ENCODE measurements around the gene FGF23.
"Not testable (repeated sequence)": the region's sequence is repeated elsewhere in the genome, so short reads cannot be mapped to it uniquely, and the experiment has no call there.

The FGF23 gene

DNA sequence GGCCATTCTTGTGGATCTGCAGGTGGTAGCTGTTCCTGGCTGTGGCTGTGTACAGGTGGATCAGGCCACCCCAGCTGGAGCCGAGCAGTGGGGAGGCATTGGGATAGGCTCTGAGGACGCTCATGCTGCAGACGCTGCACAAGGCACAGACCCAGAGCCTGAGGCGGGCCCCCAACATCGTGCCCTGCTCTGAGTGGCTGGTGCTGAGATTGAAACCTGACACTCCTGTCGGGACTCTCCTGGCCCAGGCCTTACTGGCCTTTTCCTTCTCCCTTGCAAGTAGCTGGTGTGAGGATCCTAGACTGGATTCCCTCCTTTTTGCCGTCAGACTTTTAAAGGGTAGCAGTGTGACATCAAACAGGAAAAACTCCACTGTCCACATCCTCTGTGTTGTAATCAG is at the start of gene FGF23:
Gene FGF23, minus strand, starts transcription at position 308 of the 400 bp plus-strand sequence. Its CDS starts 130 bp downstream, at position 178.
- DNase-seq = no peak

DNA sequence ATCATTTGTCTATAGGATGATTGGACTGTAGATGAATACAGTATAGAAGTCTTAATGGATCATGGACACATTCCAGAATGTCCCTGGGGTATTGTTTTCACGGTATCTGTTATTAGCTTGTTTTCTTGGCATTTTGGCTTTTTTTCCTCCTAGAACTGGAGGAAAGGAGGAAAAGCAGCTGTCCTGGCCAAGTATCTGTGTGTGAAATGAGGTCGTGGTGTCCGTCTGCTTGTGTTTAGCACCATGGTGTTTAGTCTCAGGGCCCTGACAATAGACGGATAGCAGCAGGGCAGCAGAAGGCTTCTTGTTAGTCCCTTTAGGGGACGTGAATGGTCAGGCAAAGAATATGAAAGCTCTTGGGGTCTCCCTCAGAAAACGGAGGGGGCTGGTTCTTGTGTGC is 44.9 kb upstream of the FGF23 start:
- no peak for DNase-seq

DNA sequence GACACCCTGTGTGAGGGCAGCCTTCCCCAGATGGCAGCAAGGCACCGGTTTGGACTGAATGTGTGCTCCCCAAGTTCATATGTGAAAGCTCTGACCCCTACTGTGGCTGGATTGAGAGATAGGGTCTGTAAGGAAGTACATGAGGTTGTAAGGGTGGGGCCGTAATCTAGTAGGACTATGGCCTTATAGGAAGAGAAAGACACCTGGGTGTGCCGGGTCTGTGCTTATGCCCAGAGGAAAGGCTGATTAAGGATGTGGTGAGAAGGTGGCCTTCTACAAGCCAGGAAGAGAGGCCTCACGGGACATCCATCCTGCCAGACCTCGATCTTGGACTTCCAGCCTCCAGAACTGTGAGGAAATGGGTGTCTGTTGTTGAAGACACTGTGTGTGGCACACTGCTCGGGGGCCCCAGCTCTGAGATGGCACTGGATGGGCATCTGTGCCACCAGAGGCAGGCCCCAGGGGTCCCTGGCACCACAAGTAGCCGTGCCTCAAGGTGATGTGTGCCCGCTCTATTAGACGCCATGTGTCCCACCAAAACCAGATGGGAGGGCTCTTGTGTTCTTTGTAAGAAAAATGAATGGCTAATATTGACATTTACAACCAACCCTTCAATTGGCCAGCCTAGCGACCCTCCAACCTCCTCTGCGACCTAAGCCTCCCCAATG is 44.1 kb upstream of the FGF23 start:
- no peak for DNase-seq

DNA sequence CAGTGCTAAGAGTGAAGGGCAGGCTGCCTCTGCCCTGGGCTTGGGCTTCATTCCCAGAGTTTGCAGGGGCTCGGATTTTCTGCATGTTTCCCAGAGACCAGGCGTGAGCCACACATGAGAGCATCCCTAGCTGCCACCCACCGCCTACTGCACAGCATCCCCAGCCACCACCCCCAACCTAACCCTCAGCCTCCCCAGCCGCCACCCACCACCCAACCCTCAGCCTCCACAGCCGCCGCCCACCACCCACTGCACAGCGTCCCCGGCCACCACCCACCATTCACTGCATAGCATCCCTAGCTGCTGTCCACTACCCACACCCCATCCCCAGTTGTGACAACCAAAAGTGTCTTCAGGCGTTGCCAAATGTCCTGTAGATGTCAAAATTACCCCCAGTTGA is 43.5 kb upstream of the FGF23 start:
- DNase-seq = no peak

DNA sequence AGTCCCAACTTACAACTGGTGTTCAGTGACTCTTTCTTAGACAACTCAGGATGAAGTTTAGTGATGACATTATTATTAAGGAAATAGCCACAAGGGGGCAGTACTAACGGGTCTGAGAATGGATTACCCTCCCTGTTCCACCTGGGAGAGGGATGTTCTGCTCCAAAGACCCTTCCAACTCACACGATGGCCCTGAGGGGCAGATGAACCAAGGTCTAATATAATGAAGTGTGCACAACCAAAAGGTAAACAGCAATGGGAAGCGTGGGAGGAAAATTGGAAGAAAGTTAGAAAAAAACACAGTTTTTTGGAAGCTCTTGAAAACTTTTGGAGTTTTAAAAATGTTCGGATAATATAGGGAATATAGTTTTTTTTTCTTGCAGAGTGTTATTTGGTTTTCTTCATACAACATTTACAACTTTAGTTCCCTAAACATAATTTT is 42.1 kb upstream of the FGF23 start:
- DNase-seq = peak; percentile 60

DNA sequence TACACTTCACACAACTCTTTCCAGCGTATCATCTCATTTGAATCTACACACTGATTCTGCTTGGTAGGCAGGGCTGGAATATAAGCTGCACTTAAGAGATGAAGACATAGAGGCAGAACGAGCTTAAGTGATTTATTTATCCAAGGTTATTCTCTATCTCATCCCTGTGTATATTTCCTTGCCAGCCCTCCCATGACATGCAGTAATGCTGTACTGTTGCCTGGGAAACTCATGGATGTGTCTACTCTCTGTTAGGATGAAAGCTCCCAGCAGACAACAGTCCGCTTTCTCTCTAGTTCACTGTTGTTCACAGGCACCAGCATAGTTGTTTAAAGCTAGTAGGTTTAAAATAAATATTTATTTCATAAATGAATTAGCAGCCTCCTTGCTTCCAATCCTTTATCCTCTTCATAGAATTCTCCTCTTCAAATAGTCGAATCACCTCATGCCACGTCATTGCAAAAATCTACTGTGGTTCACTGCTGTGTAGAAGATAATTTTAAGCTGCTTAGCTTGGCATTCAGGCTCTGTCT is 40.7 kb upstream of the FGF23 start:
- DNase-seq = no peak

DNA sequence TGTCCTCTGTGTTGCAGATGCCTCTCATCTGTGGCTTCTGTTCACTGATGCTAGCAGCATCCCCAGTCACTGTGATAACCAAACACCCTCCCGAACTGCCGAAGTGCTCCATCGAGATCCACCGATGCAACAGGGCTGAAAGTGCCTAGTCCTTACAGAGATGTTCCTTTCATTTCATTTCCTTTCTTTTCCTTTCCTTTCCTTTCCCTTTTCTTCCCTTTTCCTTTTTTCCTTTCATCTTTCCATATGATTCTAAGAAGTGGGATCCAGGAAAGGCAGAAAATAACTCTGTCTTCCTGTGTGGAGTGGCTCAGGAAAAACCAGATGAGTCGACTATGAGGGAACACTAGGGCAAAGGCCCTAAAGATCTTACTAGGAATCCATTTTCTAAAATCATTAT is 39.4 kb upstream of the FGF23 start:
- DNase-seq = no peak

DNA sequence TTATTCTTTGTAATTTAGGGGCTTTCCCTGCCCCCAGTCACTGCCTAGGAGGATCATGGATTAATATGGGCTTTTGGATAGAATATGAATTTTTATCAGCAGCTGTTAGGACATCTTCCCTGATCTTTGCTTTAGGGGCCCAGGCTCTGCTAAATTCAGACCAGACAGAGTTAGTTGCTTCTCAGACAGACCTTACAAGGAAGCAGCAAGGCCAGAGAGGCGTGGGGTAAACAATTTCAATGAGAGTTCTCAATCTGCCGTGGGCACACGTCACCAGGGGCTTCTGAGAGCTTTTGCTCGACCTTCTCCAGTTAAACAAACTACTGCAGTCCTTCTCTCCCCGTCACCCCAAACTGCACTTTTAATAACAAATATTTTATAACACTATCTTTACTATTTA is 38.4 kb upstream of the FGF23 start:
- DNase-seq = no peak

DNA sequence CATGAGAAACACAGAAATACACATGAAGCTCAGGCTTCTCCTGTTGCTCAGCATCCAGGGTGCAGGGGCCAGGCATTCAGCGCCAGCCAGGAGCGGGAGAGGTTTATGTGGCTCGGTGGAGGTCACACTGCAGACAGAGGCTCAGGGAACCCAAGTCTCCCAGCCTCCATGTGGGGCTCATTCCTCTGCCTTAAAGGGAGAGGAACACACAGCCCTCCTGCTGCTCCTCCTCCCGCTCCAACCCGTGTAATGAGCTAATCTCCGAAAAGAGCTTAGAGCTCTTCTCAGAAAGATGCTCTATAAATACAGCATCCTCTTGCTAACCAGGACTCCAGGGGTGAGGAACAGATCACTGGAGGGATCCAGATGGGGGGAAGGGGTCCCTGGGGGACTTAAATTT is 37.9 kb upstream of the FGF23 start:
- DNase-seq = no peak

DNA sequence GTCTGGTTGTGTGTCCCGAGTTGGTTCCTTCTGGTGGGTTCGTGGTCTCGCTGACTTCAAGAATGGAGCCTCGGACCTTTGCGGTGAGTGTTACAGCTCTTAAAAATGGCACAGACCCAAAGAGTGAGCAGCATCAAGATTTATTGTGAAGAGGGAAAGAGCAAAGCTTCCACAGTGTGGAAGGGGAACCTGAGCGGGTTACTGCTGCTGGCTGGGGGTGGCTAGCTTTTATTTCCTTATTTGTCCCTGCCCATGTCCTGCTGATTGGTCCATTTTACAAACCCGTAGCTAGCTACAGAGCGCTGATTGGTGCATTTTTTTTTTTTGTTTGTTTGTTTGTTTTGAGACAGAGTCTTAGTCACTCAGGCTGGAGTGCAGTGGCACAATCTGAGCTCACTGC is 36.8 kb upstream of the FGF23 start:
- no peak for DNase-seq

DNA sequence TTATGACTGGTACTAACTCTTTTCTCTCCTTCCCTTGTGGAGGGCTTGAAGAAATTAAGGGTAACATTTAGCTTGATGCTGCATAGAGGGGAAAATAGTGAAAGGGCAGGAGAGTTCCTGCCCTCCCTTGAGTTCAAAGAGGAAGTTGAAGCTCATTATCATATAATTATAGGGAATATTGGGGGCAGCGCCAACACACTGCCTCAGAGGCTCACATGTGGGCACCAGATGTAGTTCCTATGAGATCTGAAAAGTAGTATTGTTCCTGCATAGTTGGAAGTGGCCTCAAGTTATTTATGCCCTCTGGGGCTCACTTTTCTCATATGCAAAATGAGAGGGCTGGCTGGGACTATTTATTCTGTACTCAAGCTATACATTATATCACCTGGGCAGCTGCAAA is 33.0 kb upstream of the FGF23 start:
- DNase-seq = no peak

DNA sequence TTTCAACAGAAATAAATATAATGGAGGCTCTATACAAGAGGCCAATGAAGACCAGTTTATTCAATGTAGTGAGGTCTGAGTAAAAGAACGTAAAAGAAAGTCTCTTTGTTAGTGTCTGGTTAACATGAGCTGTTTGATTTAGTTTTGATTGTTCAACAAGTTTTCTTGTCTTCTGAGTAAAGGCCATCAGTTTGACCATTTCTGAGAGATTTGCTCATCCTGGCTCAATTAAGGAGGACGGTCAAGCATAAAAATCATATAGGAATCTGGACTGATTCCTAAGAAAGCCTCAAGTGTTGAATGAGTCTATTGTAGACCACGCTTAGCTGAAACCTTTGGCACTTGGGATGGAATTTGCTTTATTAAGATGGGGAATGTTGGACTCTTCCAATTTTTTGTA is 32.5 kb upstream of the FGF23 start:
- DNase-seq = no peak

DNA sequence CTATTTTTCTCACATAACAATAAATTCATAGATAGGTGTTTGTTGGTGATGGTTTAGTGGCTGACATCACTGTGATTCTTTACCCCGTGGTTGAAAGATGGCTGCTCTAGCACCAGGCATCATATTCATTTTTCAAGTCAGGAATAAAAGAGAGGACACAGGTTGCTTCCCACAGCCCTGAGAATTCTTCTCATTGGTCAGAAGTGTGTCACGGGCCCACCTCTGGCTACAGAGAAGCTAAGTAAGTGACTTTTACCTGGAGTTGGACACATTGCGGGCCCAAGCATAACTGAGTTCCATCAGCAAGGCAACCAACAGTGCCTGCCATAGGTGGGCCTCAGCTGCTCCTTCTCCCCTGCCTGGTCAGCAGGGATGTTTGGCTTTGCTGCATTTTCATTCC is 27.6 kb upstream of the FGF23 start:
- no peak for DNase-seq

DNA sequence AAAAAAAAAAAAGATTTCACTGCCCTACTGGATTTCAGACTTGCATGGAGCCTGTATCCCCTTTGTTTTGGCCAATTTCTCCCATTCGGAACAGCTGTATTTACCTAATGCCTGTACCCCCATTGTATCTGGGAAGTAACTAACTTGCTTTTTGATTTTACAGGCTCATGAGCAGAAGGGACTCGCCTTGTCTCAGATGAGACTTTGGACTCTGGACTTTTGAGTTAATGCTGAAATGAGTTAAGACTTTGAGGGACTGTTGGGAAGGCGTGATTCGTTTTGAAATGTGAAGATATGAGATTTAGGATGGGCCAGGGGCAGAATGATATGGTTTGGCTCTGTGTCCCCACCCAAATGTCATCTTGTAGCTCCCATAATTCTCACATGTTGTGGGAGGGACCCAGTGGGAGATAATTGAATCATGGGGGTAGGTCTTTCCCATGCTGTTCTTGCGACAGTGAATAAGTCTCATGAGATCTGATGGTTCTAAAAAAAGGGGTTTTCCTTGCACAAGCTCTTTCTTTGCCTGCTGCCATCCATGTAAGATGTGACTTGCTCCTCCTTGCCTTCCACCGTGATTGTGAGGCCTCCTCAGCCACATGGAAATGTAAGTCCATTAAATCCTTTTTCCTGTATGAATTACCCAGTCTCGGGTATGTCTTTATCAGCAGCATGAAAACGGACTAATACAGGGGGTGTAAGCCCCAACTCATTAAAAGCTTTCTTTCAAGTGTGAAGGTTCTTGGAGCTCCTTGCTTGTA is 25.5 kb upstream of the FGF23 start:
- DNase-seq = not testable (repeated sequence)

DNA sequence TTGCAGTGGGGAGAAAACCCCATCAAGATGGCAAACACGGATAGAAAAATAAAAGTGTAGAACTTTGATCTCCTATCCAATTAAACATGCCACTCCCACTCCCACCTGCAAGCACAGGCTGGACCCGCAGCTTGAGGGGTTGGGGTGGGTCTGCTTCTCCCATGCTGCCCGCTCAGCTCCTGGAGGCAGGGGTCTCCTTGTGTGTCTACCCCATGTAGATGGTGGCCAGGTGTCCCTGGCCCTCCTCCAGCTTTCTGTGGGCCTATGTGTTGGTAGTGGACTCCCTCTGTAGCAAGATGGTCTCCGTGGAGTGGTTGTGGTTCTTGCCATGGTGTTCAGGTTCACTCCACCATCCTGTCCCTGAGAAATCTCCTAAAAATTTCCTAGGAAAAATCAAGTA is 23.5 kb upstream of the FGF23 start:
- no peak for DNase-seq

DNA sequence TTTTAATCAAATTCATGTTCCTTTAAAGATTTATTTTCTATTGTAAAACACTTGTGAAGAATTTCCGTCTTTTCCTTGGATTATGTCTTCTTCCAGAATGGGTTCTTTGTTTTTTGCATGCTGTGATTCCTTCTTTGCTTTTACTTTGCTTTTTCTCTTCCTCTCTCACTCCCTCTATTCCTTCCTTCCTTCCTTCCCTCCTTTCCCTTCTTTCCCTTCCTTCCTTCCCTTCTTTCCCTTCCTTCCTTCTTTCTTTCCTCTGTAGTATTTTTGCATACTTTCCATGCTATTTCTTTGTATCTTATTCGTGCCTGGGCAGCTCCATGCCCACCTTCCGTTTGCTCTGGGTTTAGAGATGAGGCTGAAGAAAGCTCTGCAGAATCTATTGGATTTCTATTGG is 21.6 kb upstream of the FGF23 start:
- DNase-seq = no peak

DNA sequence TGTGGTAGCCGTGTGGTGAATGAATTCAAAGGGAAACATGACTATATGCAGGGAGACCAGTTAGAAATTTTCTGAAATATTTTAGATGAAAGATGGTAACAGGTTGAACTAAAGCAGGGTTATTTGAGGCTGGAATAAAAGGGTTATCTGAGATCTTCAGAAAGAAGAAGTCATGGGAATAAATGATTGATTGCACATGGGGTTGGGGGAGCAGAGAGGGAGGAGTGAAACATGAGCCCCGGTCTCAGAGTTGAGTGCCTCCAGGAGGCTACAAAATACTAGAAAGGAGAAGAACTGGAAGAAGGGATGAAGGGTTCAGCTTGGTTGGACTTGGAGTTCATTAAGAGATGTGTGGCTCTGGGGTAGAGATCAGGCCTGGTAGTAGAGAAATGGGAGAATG is 16.3 kb upstream of the FGF23 start:
- DNase-seq = no peak

DNA sequence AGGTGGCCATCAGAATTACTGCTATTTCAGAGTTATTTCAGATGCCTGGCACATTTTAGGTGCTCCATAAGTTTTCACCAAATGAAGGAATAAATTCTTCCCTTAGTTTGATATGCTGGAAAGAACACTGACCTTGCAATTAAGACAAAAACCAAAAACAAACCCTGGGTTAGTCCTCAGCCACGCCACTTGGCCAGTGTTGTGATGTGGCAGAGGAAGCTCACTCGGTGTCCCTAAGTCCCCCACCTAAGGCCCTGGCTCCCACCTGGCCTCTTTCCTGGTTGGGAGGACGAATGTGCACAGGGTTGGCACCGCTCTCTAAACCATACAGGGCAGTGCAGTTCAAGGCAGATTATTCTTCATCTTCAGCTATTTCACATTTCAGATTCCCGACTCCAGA is 13.7 kb upstream of the FGF23 start:
- no peak for DNase-seq

DNA sequence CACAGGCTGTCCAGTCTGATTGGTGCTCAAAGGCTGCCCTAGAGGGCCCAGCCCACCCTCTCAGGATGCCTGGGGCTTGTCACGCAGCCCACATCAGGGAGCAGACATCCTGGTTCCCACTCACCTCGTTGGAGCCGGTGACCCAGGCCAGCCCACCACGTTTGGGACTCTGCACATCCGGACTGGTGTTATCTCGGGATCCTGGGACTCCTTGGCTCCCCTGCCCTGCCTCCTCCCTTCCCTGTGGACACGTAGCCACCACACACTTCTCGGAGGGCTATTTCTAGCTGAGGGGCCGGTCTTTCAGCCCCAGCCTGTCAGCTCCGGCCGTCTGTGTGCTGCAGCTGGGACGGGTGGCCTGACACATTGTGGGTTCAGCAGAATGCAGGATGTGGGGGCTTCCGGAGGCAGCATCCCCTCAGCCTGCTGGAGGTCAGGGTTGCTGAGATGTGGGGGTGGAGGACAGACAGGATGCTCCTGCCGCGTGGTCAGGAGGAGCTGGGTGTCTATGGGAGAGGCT is 12.8 kb upstream of the FGF23 start:
- no peak for DNase-seq

DNA sequence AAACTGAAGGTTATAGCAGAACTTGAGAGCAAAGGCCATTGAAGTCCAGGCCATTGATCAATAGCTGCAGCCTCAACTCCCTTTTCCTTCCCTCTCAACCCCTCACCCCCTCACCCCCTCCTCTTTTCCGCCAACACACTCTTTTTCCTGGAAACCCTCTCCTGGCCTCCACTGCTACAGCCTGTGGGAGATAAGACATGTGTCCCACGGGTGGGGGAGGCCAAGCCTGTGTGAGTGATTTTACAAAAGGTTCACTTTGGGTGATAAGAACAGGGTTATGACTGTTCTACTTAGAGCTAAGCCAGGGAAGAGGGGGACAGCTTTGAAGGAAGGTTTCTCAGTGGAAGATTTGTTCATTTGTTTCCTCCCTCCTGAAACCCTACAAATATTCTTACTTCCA is 9.2 kb upstream of the FGF23 start:
- DNase-seq = no peak

DNA sequence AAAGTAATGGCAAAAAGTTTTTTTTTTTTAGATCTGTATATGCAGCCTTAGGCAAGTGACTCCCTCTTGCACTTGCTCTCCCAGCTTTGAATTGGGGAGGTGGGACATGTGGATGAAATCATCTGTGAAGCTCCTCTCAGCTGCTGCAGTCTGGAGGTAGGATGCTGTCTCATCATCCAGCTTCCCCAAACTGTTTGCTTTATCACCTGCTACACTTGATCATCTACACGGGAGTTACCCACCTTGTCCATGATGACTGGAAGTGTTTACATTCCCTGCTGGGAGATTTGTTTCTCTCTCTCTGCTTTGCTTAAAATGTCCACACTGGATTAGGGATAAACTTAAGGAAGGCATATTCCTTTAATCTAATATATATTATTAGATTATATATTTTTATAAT is 8.5 kb upstream of the FGF23 start:
- DNase-seq = peak; percentile 27

DNA sequence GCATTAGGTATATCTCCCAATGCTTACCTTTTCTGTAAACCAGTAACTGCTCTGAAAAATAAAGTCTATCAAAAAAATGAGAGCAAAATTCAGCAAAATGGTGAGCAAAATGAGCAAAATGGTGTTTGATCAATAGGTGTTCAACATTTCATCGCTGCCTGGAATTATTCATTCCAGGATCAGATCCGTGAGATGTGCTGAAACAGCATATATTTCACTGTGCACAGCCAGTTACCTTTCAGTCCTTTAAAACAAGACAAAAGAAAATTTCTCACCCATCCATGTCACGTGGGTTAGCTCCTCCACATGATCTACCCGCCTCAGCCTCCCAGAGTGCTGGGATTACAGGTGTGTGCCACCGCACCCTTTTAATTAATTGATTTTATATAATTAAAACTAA is 8.1 kb upstream of the FGF23 start:
- no peak for DNase-seq

DNA sequence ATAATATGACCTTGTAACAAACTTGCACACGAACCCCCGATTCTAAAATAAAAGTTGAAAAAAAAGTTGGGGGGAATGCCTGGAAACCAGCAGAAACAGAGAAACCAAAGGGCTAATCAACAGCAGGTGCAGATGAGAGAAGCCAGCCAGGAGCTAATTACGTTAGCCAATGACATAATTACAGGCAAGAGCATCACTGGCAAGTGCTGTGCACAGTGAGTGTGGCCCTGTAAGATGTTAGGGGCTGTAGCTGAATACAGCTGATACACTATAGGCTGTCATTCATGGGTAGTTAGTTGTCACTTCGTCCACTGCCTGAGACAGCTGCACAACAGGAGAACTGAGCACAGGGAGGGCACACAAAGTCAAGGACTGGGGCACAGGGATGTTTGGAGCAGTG is 7.3 kb upstream of the FGF23 start:
- no peak for DNase-seq

DNA sequence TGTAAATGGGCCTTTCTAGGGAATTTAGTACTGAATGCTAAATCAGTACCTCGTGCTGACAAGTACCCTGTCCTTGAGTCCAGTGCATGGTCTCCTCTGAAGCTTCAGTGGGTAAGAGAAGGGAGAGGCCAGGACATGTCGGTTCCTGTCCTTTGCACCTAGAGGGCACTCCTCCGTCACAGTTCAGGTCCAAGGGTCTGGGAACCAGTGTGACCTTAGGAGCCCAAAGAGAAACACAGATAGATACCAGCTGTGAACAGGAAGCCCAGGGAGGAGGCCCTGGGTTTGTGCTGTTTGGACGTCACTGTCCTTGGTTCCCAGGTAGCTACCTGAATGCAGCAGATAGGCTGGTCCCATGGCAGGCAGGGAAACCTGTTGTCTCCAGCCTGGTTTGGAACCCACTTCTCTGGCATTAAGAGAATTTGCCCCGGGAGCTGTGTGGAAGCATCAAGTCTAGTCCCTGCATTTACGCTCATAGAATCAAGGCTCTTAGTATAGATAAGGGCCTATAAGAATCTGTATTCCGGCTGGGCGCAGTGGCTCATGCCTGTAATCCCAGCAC is 3.9 kb upstream of the FGF23 start:
- no peak for DNase-seq

Data from NCI-H345 (cell line).